K562 (cell line): ENCODE measurements around the gene PPP1R15A. TPM values are rescaled to one million over a fixed set of nuclear protein-coding genes. Genes with fewer than 3 reads are reported as not detected.

ENCODE experiments used
- CBX5 ChIP-seq: IDR thresholded peaks from 2 replicates; pipeline ENCODE4 v1.6.1; 2014; ENCODE audit warnings: low read depth, borderline replicate concordance
- JUNB ChIP-seq: fragments of 450-650 bp; formaldehyde crosslinking; conservative IDR thresholded peaks from 2 replicates; pipeline ENCODE4 v1.4.0; 2020; ENCODE audit warnings: mild to moderate bottlenecking
- MXI1 ChIP-seq: IDR thresholded peaks from 2 replicates; pipeline ENCODE4 v1.6.1; 2011; ENCODE audit warnings: low read depth, mild to moderate bottlenecking, improper control_type of control experiment, low read length
- NR2C2 ChIP-seq, 2 experiments: fragments of 200-800 bp in 1 of 2; sonication (Bioruptor generic) in 1 of 2; sonication (generic) in 1 of 2; formaldehyde crosslinking in 1 of 2; IDR thresholded peaks; 2 replicates each; pipeline versions ENCODE4 v1.6.1 to v1.8.0; 2016 to 2022; ENCODE audit warnings: mild to moderate bottlenecking in 1 of 2, missing compliant biosample characterization in 1 of 2, missing genetic modification characterization in 1 of 2, missing genetic modification reagents in 1 of 2
- NR2F6 ChIP-seq: fragments of 450-650 bp; formaldehyde crosslinking; IDR thresholded peaks from 2 replicates; pipeline ENCODE4 v1.4.0; 2020; ENCODE audit warnings: mild to moderate bottlenecking
- PTBP1 ChIP-seq: fragments of 200-400 bp; formaldehyde crosslinking; IDR thresholded peaks from 2 replicates; pipeline ENCODE4 v1.6.1; 2017; ENCODE audit warnings: low read depth, low read length
- RBM22 ChIP-seq: fragments of 200-400 bp; formaldehyde crosslinking; IDR thresholded peaks from 2 replicates; pipeline ENCODE4 v1.6.1; 2018; ENCODE audit warnings: low read length, low read depth; ENCODE audit not compliant: poor library complexity, severe bottlenecking
- SMAD2 ChIP-seq: fragments of 150-350 bp; IDR thresholded peaks from 2 replicates; pipeline ENCODE4 v1.6.1; 2014; ENCODE audit warnings: low read depth, mild to moderate bottlenecking, low read length
- polyA plus RNA-seq, 8 experiments: library from polyadenylated mRNA; depleted of rRNA in 4 of 8; stranded (reverse) in 5 of 8; unstranded in 3 of 8; fragments of >200 nt; fragmentation: Nextera tagmentation in 2 of 8; fragmentation: Illumina TruSeq in 1 of 8; extraction: Ambion mirVana in 2 of 8; extraction: Trizol in 1 of 8; gene quantifications; 2 replicates each; pipeline versions ENCODE4 v1.2.1 to v1.2.3, GENCODE V29; 2011 to 2014; ENCODE audit warnings: inconsistent platforms in 1 of 8, missing spikeins in 1 of 8
- total RNA-seq, 7 experiments: library from RNA; depleted of rRNA in 6 of 7; stranded (reverse); fragments of >200 nt in 6 of 7; fragmentation: Illumina TruSeq in 2 of 7; extraction: Trizol in 2 of 7; gene quantifications; 2 replicates each; pipeline versions ENCODE4 v1.2.1 to v1.2.3, GENCODE V29; 2011 to 2021; ENCODE audit warnings: low replicate concordance in 1 of 7
- TF ChIP-seq, protein P1 (sequence below): sonication (generic); formaldehyde crosslinking; IDR thresholded peaks from 2 replicates; pipeline ENCODE4 v1.8.1; 2023; ENCODE audit warnings: missing genetic modification reagents, mild to moderate bottlenecking, borderline replicate concordance
- TF ChIP-seq, protein P2 (sequence below), 2 experiments: fragments of 450-650 bp; IDR thresholded peaks; 2 replicates each; pipeline ENCODE4 v1.6.1; 2016; ENCODE audit warnings: mild to moderate bottlenecking in 2 of 2, borderline replicate concordance in 1 of 2, low read depth in 1 of 2, moderate library complexity in 1 of 2
- TF ChIP-seq, protein P3 (sequence below): fragments of 250-450 bp; sonication (Bioruptor Pico); IDR thresholded peaks from 2 replicates; pipeline ENCODE4 v1.8.0; 2021; ENCODE audit warnings: borderline replicate concordance, mild to moderate bottlenecking, moderate library complexity; ENCODE audit not compliant: poor library complexity, severe bottlenecking

Gene PPP1R15A
- total and polyA plus RNA-seq, 9 of the 15 experiments (the other 6 are each of a cell fraction or from before 2014, with no cell fraction given) = 0.42 to 73.7 (median 44.0) TPM

DNA sequence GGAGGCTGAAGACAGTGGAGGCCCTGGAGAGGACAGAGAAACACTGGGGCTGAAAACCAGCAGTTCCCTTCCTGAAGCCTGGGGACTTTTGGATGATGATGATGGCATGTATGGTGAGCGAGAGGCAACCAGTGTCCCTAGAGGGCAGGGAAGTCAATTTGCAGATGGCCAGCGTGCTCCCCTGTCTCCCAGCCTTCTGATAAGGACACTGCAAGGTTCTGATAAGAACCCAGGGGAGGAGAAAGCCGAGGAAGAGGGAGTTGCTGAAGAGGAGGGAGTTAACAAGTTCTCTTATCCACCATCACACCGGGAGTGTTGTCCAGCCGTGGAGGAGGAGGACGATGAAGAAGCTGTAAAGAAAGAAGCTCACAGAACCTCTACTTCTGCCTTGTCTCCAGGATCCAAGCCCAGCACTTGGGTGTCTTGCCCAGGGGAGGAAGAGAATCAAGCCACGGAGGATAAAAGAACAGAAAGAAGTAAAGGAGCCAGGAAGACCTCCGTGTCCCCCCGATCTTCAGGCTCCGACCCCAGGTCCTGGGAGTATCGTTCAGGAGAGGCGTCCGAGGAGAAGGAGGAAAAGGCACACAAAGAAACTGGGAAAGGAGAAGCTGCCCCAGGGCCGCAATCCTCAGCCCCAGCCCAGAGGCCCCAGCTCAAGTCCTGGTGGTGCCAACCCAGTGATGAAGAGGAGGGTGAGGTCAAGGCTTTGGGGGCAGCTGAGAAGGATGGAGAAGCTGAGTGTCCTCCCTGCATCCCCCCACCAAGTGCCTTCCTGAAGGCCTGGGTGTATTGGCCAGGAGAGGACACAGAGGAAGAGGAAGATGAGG, 1.5 kb downstream of the PPP1R15A start (continued):
- TF ChIP-seq, protein P1, sequence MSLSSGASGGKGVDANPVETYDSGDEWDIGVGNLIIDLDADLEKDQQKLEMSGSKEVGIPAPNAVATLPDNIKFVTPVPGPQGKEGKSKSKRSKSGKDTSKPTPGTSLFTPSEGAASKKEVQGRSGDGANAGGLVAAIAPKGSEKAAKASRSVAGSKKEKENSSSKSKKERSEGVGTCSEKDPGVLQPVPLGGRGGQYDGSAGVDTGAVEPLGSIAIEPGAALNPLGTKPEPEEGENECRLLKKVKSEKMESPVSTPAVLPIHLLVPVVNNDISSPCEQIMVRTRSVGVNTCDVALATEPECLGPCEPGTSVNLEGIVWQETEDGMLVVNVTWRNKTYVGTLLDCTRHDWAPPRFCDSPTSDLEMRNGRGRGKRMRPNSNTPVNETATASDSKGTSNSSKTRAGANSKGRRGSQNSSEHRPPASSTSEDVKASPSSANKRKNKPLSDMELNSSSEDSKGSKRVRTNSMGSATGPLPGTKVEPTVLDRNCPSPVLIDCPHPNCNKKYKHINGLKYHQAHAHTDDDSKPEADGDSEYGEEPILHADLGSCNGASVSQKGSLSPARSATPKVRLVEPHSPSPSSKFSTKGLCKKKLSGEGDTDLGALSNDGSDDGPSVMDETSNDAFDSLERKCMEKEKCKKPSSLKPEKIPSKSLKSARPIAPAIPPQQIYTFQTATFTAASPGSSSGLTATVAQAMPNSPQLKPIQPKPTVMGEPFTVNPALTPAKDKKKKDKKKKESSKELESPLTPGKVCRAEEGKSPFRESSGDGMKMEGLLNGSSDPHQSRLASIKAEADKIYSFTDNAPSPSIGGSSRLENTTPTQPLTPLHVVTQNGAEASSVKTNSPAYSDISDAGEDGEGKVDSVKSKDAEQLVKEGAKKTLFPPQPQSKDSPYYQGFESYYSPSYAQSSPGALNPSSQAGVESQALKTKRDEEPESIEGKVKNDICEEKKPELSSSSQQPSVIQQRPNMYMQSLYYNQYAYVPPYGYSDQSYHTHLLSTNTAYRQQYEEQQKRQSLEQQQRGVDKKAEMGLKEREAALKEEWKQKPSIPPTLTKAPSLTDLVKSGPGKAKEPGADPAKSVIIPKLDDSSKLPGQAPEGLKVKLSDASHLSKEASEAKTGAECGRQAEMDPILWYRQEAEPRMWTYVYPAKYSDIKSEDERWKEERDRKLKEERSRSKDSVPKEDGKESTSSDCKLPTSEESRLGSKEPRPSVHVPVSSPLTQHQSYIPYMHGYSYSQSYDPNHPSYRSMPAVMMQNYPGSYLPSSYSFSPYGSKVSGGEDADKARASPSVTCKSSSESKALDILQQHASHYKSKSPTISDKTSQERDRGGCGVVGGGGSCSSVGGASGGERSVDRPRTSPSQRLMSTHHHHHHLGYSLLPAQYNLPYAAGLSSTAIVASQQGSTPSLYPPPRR (CRISPR knock-in tag) = no peak
- TF ChIP-seq, protein P2, sequence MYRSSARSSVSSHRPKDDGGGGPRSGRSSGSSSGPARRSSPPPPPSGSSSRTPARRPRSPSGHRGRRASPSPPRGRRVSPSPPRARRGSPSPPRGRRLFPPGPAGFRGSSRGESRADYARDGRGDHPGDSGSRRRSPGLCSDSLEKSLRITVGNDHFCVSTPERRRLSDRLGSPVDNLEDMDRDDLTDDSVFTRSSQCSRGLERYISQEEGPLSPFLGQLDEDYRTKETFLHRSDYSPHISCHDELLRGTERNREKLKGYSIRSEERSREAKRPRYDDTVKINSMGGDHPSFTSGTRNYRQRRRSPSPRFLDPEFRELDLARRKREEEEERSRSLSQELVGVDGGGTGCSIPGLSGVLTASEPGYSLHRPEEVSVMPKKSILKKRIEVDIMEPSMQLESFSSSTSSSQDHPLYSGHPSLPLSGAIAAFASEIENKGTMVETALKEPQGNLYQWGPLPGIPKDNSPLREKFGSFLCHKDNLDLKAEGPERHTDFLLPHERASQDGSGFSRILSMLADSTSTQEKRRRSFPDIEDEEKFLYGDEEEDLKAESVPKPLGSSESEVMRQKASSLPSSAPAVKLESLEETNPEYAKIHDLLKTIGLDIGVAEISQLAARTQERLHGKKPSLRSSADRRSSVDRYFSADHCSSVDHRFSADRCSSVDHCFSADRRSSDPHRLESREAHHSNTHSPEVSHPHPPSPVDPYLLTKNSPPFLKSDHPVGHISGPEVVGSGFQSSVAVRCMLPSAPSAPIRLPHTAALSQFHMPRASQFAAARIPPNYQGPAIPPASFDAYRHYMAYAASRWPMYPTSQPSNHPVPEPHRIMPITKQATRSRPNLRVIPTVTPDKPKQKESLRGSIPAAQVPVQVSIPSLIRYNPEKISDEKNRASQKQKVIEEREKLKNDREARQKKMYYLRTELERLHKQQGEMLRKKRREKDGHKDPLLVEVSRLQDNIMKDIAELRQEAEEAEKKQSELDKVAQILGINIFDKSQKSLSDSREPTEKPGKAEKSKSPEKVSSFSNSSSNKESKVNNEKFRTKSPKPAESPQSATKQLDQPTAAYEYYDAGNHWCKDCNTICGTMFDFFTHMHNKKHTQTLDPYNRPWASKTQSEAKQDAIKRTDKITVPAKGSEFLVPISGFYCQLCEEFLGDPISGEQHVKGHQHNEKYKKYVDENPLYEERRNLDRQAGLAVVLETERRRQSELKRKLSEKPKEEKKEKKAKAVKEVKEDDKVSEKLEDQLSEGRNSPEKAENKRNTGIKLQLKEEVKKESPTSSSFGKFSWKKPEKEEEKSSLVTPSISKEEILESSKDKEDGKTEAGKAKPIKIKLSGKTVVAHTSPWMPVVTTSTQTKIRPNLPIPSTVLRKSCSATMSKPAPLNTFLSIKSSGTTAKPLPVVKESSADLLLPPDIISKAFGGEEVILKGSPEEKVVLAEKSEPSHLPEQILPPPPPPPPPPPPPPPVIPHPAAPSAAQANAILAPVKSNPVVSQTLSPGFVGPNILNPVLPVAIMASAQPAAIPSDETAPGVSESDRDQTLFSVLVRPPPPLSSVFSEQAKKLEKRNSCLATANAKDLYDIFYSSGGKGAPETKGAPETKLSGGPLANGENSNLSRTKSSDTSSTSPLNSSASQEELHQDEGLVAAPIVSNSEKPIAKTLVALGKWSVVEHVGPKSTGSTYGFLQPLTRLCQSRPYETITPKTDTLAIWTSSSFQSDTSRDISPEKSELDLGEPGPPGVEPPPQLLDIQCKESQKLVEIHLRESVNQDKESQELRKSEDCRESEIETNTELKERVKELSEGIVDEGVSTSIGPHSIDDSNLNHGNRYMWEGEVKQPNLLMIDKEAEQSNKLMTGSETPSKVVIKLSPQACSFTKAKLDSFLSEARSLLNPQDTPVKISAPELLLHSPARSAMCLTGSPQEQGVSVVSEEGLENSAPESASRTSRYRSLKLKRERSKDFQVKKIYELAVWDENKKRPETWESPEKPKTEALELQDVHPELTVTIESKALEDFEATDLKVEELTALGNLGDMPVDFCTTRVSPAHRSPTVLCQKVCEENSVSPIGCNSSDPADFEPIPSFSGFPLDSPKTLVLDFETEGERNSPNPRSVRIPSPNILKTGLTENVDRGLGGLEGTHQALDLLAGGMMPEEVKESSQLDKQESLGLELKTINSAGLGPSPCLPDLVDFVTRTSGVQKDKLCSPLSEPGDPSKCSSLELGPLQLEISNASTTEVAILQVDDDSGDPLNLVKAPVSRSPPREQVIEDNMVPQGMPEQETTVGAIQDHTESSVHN (IDR thresholded peaks at IDR 0.05; ENCODE audit: borderline replicate concordance in 1 of 2, low read depth in 1 of 2) = peak in 1 of 2 experiments; percentile 65; a peak in 2 of 4 replicates
- TF ChIP-seq NR2C2 (CRISPR knock-in tag; IDR thresholded peaks at IDR 0.05) (no peak), NR2C2 (tag; IDR thresholded peaks at IDR 0.05) (peak; percentile 2; the same call in 1 of the 2 replicates), JUNB (CRISPR knock-in tag) (no peak), SMAD2 (no peak), CBX5 (peak; percentile 81; the same call in 1 of the 2 replicates), RBM22 (no peak), PTBP1 (peak; percentile 72; the same call in 1 of the 2 replicates), NR2F6 (no peak; the same call in none of the 2 replicates), MXI1 (peak; percentile 81; the same call in 1 of the 2 replicates)
- TF ChIP-seq, protein P3, sequence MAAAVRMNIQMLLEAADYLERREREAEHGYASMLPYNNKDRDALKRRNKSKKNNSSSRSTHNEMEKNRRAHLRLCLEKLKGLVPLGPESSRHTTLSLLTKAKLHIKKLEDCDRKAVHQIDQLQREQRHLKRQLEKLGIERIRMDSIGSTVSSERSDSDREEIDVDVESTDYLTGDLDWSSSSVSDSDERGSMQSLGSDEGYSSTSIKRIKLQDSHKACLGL (CRISPR knock-in tag) = peak; percentile 22
